A549 (cell line): ENCODE data around the gene TGFBR3. TPM values are rescaled to one million over a fixed set of nuclear protein-coding genes. Genes with fewer than 3 reads are reported as not detected.

Source experiments
- ATAC-seq, 2 experiments: fragments of 200-7000 bp in 1 of 2; fragments of >200 bp in 1 of 2; cut with Nextera tagmentation in 1 of 2; cut with Tn5 transposase in 1 of 2; 3 replicates each; pipeline versions ENCODE4 v1.8.0 to v1.9.1; 2018 to 2020; ENCODE audit warnings: mild to moderate bottlenecking in 1 of 2, moderate library complexity in 1 of 2
- CTCF ChIA-PET: fragments of 300-600 bp; sonication (Branson Sonifier 250); formaldehyde crosslinking; extraction: SDS; loops from one replicate; lab custom pipeline; 2021; ENCODE audit warnings: antibody characterized with exemption, inconsistent platforms; lab: Yijun Ruan, JAX
- POLR2A ChIA-PET: fragments of 350-600 bp; formaldehyde crosslinking; extraction: SDS; loops from one replicate; lab custom pipeline; 2021; ENCODE audit warnings: antibody characterized with exemption, inconsistent platforms; lab: Yijun Ruan, JAX
- DNase-seq, 2 experiments: peaks; one replicate each; pipeline versions ENCODE4 v3.0.0 to v3.0.0-alpha.2; 2011 to 2016; ENCODE audit warnings: low read depth in 1 of 2, low spot score in 1 of 2
- FAIRE-seq: peaks from 2 replicates; lab custom pipeline; 2011; peaks lifted over from hg19 to GRCh38; lab: Jason Lieb, UNC
- H3K27ac ChIP-seq, 2 experiments: fragments of >200 bp; sonication (Bioruptor Twin); formaldehyde crosslinking; 3 replicates each; pipeline ENCODE4 v1.5.1; 2016 to 2017
- H3K4me1 ChIP-seq: fragments of >200 bp; sonication (Bioruptor Twin); formaldehyde crosslinking; 3 replicates; pipeline ENCODE4 v1.6.1; 2016
- H3K4me2 ChIP-seq: fragments of >200 bp; sonication (Bioruptor Twin); formaldehyde crosslinking; 3 replicates; pipeline ENCODE4 v1.6.1; 2016
- H3K4me3 ChIP-seq: fragments of >200 bp; sonication (Bioruptor Twin); formaldehyde crosslinking; 3 replicates; pipeline ENCODE4 v1.5.1; 2016
- H3K9me3 ChIP-seq: fragments of >200 bp; sonication (Bioruptor Twin); formaldehyde crosslinking; 3 replicates; pipeline ENCODE4 v1.6.1; 2016
- CBX2 ChIP-seq: fragments of 200-600 bp; sonication (generic); IDR thresholded peaks from 2 replicates; pipeline ENCODE4 v1.6.1; 2016; ENCODE audit warnings: low read depth, mild to moderate bottlenecking, borderline replicate concordance
- CHD4 ChIP-seq: fragments of 200-600 bp; sonication (generic); IDR thresholded peaks from 2 replicates; pipeline ENCODE4 v1.6.1; 2016; ENCODE audit warnings: antibody characterized with exemption, mild to moderate bottlenecking, borderline replicate concordance
- EHF ChIP-seq: fragments of 250-450 bp; sonication (Bioruptor Pico); IDR thresholded peaks from 2 replicates; pipeline ENCODE4 v1.5.0; 2020; ENCODE audit warnings: mild to moderate bottlenecking
- EHMT2 ChIP-seq: fragments of 200-600 bp; sonication (generic); IDR thresholded peaks from 2 replicates; pipeline ENCODE4 v1.6.1; 2016; ENCODE audit warnings: antibody characterized with exemption, low read depth, mild to moderate bottlenecking, moderate library complexity
- FOSL2 ChIP-seq, 2 experiments: fragments of 450-650 bp in 1 of 2; fragments of >200 bp in 1 of 2; sonication (Bioruptor Twin) in 1 of 2; formaldehyde crosslinking; IDR thresholded peaks; 2 replicates each; pipeline versions ENCODE4 v1.5.0 to v1.6.1; 2016 to 2020; ENCODE audit warnings: mild to moderate bottlenecking in 1 of 2, moderate library complexity in 1 of 2
- FOXS1 ChIP-seq: fragments of 250-450 bp; sonication (Bioruptor Pico); IDR thresholded peaks from 2 replicates; pipeline ENCODE4 v1.5.0; 2020; ENCODE audit warnings: mild to moderate bottlenecking, moderate library complexity
- HES2 ChIP-seq: fragments of >200 bp; sonication (Bioruptor Twin); formaldehyde crosslinking; IDR thresholded peaks from 2 replicates; pipeline ENCODE4 v1.6.1; 2016
- HOXA7 ChIP-seq: fragments of 250-450 bp; sonication (Bioruptor Pico); IDR thresholded peaks from 2 replicates; pipeline ENCODE4 v1.5.0; 2020; ENCODE audit warnings: mild to moderate bottlenecking, moderate library complexity
- JUN ChIP-seq, 2 experiments: fragments of >200 bp; sonication (Bioruptor Twin); formaldehyde crosslinking; IDR thresholded peaks; 2 replicates in 1 of 2; 3 replicates in 1 of 2; pipeline ENCODE4 v1.6.1; 2016 to 2017
- JUNB ChIP-seq: fragments of >200 bp; sonication (Bioruptor Twin); formaldehyde crosslinking; IDR thresholded peaks from 2 replicates; pipeline ENCODE4 v1.6.1; 2016
- KDM5A ChIP-seq: fragments of 200-600 bp; sonication (generic); IDR thresholded peaks from 2 replicates; pipeline ENCODE4 v1.6.1; 2016; ENCODE audit warnings: antibody characterized with exemption, mild to moderate bottlenecking
- MAX ChIP-seq: IDR thresholded peaks from 2 replicates; pipeline ENCODE4 v1.6.1; 2012
- MYC ChIP-seq: IDR thresholded peaks from 2 replicates; pipeline ENCODE4 v1.6.1; 2012; ENCODE audit warnings: mild to moderate bottlenecking, inconsistent platforms, low read length, improper control_type of control experiment, borderline replicate concordance
- NFE2L2 ChIP-seq: fragments of 150-350 bp; conservative IDR thresholded peaks from 2 replicates; pipeline ENCODE4 v1.6.1; 2014; ENCODE audit warnings: low read length
- NR3C1 ChIP-seq: fragments of >200 bp; sonication (Bioruptor Twin); formaldehyde crosslinking; IDR thresholded peaks from 3 replicates; pipeline ENCODE4 v1.6.1; 2017
- POLR2AphosphoS2 ChIP-seq: conservative IDR thresholded peaks from 2 replicates; pipeline ENCODE4 v1.6.1; 2012; ENCODE audit warnings: low read length, improper control_type of control experiment, inconsistent platforms
- ZNF302 ChIP-seq: fragments of 250-450 bp; sonication (Bioruptor Pico); IDR thresholded peaks from 2 replicates; pipeline ENCODE4 v1.9.0; 2021; ENCODE audit warnings: inconsistent platforms, mild to moderate bottlenecking, moderate library complexity
- WGBS: methylation state at CpG from one replicate; pipeline ENCODE4 v1.1.6; 2017; ENCODE audit errors: missing lambda C conversion rate; 5-methylcytosine and 5-hydroxymethylcytosine counted together
- polyA plus RNA-seq, 4 experiments: library from polyadenylated mRNA; depleted of rRNA in 3 of 4; stranded (reverse); fragments of >200 nt; fragmentation: RNase III in 1 of 4; extraction: RNeasy Plus Mini Kit Qiagen cat#74134 plus additional on column Dnase treatment in 1 of 4; gene quantifications; 2 replicates in 3 of 4; 3 replicates in 1 of 4; pipeline ENCODE4 v1.2.3, GENCODE V29; 2011 to 2017
- TF ChIP-seq, protein P1 (sequence below): fragments of 250-450 bp; sonication (Bioruptor Pico); IDR thresholded peaks from 2 replicates; pipeline ENCODE4 v1.5.0; 2020; ENCODE audit warnings: low read depth, mild to moderate bottlenecking, moderate library complexity
- TF ChIP-seq, protein P2 (sequence below): IDR thresholded peaks from 2 replicates; pipeline ENCODE4 v1.6.1; 2012

Gene TGFBR3
- polyA plus RNA-seq, 2 of the 4 experiments (the other 2 are of a cell fraction): 5.0 to 8.9 TPM

DNA sequence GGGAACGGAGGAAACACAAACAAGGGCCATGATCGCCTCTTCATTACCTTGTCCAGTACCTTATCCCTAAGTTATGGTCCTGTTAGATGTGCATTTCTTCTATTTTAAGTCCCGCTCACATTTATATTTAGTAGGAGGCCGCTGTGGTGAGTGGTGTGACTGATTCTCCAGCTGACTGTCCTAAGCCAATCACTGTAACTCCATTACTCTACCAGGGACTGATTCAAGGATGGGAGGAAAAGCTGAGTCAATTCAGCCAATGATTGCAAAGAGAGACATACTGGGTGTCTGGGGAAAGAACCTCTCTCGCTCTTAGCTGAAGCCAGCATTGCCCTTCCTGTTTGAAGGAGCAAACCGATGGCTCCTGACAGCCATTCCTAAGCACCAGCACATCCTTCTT, 59.7 kb downstream of the TGFBR3 start (continued):
- no peak for TF ChIP-seq MAX
- TF ChIP-seq FOSL2 (IDR thresholded peaks at IDR 0.05): no peak
- TF ChIP-seq FOSL2 (CRISPR knock-in tag; IDR thresholded peaks at IDR 0.05): no peak
- TF ChIP-seq EHF: no peak

GRCh38 chr1:91821126-91821868, 64.7 kb downstream of the TGFBR3 start:
- CTCF ChIA-PET: no interaction called here
- peaks cover 14% of the 10 kb centered on the region; the same call in 2 of the 3 replicates for H3K4me1 ChIP-seq
- no peaks in the 10 kb centered on the region for H3K9me3 ChIP-seq
- ATAC-seq: no peak
- H3K4me3 ChIP-seq: no peak overlapping the region
- no peak for DNase-seq
- no peak for FAIRE-seq
- no peak overlapping the region for H3K27ac ChIP-seq
- no peak for TF ChIP-seq CBX2
- TF ChIP-seq CHD4: no peak
- no peak for TF ChIP-seq ZNF302 (CRISPR knock-in tag)
- no peak for TF ChIP-seq POLR2AphosphoS2
- no peak for TF ChIP-seq HES2
- no peak for TF ChIP-seq NR3C1
- no peak for TF ChIP-seq MYC
- TF ChIP-seq, protein P1, sequence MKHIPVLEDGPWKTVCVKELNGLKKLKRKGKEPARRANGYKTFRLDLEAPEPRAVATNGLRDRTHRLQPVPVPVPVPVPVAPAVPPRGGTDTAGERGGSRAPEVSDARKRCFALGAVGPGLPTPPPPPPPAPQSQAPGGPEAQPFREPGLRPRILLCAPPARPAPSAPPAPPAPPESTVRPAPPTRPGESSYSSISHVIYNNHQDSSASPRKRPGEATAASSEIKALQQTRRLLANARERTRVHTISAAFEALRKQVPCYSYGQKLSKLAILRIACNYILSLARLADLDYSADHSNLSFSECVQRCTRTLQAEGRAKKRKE (CRISPR knock-in tag): no peak
- no peak for TF ChIP-seq HOXA7 (CRISPR knock-in tag)
- no peak for TF ChIP-seq NFE2L2
- POLR2A ChIA-PET: no interaction called here
- WGBS: 89% methylated on average over 6 of the region's 6 CpGs
- H3K4me2 ChIP-seq: no peak overlapping the region

- 86% methylated on average over 11 of the region's 11 CpGs for WGBS
- TF ChIP-seq MAX: no peak
- TF ChIP-seq CHD4: no peak
- no peak for TF ChIP-seq ZNF302 (CRISPR knock-in tag)
- no peak for TF ChIP-seq KDM5A
- TF ChIP-seq JUN (IDR thresholded peaks at IDR 0.05): no peak
- TF ChIP-seq FOXS1 (CRISPR knock-in tag): no peak
- TF ChIP-seq EHMT2: no peak
- TF ChIP-seq JUNB: no peak
- TF ChIP-seq, protein P2, sequence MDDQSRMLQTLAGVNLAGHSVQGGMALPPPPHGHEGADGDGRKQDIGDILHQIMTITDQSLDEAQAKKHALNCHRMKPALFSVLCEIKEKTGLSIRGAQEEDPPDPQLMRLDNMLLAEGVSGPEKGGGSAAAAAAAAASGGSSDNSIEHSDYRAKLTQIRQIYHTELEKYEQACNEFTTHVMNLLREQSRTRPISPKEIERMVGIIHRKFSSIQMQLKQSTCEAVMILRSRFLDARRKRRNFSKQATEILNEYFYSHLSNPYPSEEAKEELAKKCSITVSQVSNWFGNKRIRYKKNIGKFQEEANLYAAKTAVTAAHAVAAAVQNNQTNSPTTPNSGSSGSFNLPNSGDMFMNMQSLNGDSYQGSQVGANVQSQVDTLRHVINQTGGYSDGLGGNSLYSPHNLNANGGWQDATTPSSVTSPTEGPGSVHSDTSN: no peak
- TF ChIP-seq, all 56 proteins: peak for 0
- peaks cover 10% of the 10 kb centered on the region; the same call in 1 of the 3 replicates for H3K4me1 ChIP-seq
- H3K27ac ChIP-seq: no peak overlapping the region; a peak in 1 of 6 replicates
- DNase-seq (no peak), ATAC-seq (no peak), FAIRE-seq (no peak)
- H3K4me3 ChIP-seq: no peak overlapping the region
- ChIA-PET CTCF (interaction anchor here (0.6 to 1.0 kb wide), 2 partner anchors 25 to 70 kb away, joined by 3 read pairs; no protein-coding TSS in a partner anchor), POLR2A (no interaction called here)
- no peaks in the 10 kb centered on the region for H3K9me3 ChIP-seq
- no peak overlapping the region for H3K4me2 ChIP-seq
These were observed 66.7 kb downstream of the TGFBR3 start for GRCh38 chr1:91819038-91819788.
